ENCODE data around the gene MMAB. TPM values are rescaled to one million over a fixed set of nuclear protein-coding genes. Genes with fewer than 3 reads are reported as not detected.
"Not testable (repeated sequence)": the region's sequence is repeated elsewhere in the genome, so short reads cannot be mapped to it uniquely, and the experiment has no call there.

The MMAB gene
- total RNA-seq, 2 experiments from 2014 or later, result 36.0 to 38.0 TPM

DNA sequence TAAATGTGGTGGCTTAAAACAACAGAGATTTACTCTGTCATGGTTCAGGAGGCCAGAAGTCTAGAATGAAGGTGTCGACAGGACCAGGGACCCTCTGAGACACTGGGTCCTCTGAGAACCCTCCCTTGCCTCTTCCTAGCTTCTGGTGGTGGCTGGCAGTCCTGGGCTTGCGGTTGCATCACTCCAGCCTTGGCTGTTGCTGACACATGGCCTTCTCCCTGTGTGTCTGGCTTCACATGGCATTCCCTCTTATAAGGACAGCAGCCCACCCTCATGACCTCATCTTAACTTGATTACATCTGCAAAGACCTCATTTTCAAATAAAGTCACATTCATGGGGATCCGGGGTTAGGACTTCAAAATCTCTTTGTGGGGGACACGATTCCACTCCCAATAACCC is 37.2 kb upstream of the MMAB start:
- POLR2A ChIA-PET, result no interaction called here

DNA sequence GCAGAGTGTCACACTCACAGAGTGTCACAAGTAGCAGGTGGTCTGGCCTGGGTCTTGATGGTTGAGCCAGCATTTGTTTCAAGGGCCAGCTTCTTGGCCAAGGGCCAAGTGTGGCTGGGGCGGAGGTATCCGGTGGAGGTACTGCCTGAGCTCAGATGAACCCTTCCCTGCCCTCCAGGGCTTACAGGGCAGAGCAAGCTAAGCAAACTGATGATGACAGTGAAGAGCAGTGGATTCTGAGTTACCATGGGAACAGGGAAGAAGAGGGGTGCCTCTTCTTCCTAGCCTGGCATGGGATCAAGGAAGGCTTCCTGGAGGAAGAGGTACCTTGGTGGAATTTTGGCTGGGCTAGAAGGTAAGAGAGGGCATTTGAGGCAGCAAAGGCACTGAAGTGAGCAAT is 36.0 kb upstream of the MMAB start:
- Mint-ChIP-seq H3K27me3 (peaks cover 20% of the 10 kb centered on the region), H3K4me3 (no peak overlapping the region), H3K36me3 (ENCODE audit: low read depth) (no peaks in the 10 kb centered on the region), H3K9me3 (no peaks in the 10 kb centered on the region), H3K27ac (no peak overlapping the region), H3K4me1 (peaks cover 4% of the 10 kb centered on the region)
- ChIA-PET POLR2A (no interaction called here), CTCF (interaction anchor here (0.6 to 1.1 kb wide), 2 partner anchors 12 to 16 kb away, joined by 3 to 4 read pairs; no protein-coding TSS in a partner anchor)
- DNase-seq, result no peak

More for the DNA sequence above, 37.2 kb upstream of the MMAB start:
- no peaks in the 10 kb centered on the region for H3K9me3 Mint-ChIP-seq
- H3K4me1 Mint-ChIP-seq, result peaks cover 4% of the 10 kb centered on the region
- H3K36me3 Mint-ChIP-seq (ENCODE audit: low read depth), result no peaks in the 10 kb centered on the region
- DNase-seq, result no peak
- CTCF ChIA-PET, result no interaction called here
- H3K27me3 Mint-ChIP-seq, result peaks cover 24% of the 10 kb centered on the region
- H3K4me3 Mint-ChIP-seq, result no peak overlapping the region
- H3K27ac Mint-ChIP-seq, result no peak overlapping the region

DNA sequence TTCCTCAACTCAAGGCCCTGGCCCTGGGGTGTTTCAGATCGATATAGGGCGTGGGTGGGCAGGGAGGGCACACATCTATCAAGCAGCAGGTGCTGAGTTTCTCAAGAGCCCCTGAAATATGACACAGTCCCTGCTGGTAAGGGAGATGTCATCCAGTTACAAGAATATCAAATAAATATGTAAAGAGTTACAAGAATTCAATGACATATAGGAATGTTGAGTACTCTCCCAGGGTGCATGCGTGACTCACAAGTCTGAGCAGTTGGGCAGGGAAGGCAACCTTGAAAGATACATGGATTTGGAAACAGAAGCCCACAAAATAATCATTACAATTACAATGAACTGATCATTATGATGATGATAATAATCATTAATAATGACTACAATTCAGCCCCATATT is 35.5 kb upstream of the MMAB start:
- Mint-ChIP-seq H3K27me3 (peaks cover 20% of the 10 kb centered on the region), H3K4me3 (no peak overlapping the region), H3K36me3 (ENCODE audit: low read depth) (no peaks in the 10 kb centered on the region), H3K27ac (no peak overlapping the region), H3K4me1 (peaks cover 10% of the 10 kb centered on the region), H3K9me3 (no peaks in the 10 kb centered on the region)
- CTCF ChIA-PET, result interaction anchor here (0.6 to 1.1 kb wide), 2 partner anchors 11 to 16 kb away, joined by 3 to 4 read pairs; no protein-coding TSS in a partner anchor
- POLR2A ChIA-PET, result interaction anchor here (1.5 kb wide), 1 partner anchor 9 kb away, joined by 3 read pairs; no protein-coding TSS in a partner anchor
- no peak for DNase-seq

DNA sequence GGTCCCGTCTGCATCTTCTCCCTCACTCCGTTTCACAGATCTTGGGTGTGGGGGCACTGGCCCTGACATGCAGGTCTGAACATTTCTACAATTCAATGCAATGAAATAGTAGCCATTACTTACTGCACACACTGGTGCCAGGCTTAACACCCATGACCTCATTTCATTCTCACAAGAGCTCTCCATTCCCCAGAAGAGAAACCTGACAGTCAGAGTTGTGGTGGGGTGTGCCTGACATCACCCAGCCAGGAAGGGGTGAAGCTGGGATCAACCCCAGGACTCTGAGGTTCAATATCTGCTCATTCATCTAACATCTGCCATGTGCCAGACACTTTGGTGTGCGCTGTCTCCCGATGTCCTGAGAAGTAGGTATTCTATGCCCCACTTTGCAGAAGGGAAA is 35.0 kb upstream of the MMAB start:
- Mint-ChIP-seq H3K27ac (no peak overlapping the region), H3K36me3 (ENCODE audit: low read depth) (no peaks in the 10 kb centered on the region), H3K9me3 (no peaks in the 10 kb centered on the region), H3K27me3 (peaks cover 19% of the 10 kb centered on the region), H3K4me1 (peaks cover 15% of the 10 kb centered on the region), H3K4me3 (no peak overlapping the region)
- ChIA-PET CTCF (interaction anchor here (1.1 to 1.8 kb wide), 2 partner anchors 10 kb away, joined by 3 to 8 read pairs; no protein-coding TSS in a partner anchor), POLR2A (interaction anchor here (1.5 kb wide), 1 partner anchor 10 kb away, joined by 3 read pairs; no protein-coding TSS in a partner anchor)
- no peak for DNase-seq

DNA sequence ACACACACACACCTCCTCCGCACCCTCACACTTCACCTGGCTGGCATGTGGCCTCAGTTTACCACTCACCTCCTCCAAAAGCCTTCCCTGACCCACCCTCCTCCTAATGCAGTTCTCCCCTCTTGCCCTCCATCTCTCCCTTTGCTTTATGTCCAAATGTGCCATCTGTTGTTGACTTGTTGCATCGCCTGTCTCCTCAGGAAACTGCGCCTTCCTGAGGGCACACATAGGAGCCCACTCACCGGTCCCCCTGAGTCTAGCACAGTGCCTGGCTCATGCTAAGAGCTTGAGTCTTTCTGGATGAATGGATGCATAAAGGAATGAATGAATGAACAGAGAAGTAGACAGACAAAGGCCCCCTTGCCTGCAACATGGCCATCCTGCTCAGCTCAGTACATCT is 34.3 kb upstream of the MMAB start:
- no peak for DNase-seq
- H3K27ac Mint-ChIP-seq, result no peak overlapping the region
- peaks cover 15% of the 10 kb centered on the region for H3K27me3 Mint-ChIP-seq
- no peaks in the 10 kb centered on the region for H3K36me3 Mint-ChIP-seq (ENCODE audit: low read depth)
- no peaks in the 10 kb centered on the region for H3K9me3 Mint-ChIP-seq
- ChIA-PET CTCF (interaction anchor here (1.8 kb wide), 1 partner anchor 9 kb away, joined by 8 read pairs; no protein-coding TSS in a partner anchor), POLR2A (interaction anchor here (1.5 kb wide), 1 partner anchor 10 kb away, joined by 3 read pairs; no protein-coding TSS in a partner anchor)
- no peak overlapping the region for H3K4me3 Mint-ChIP-seq
- peaks cover 16% of the 10 kb centered on the region for H3K4me1 Mint-ChIP-seq

DNA sequence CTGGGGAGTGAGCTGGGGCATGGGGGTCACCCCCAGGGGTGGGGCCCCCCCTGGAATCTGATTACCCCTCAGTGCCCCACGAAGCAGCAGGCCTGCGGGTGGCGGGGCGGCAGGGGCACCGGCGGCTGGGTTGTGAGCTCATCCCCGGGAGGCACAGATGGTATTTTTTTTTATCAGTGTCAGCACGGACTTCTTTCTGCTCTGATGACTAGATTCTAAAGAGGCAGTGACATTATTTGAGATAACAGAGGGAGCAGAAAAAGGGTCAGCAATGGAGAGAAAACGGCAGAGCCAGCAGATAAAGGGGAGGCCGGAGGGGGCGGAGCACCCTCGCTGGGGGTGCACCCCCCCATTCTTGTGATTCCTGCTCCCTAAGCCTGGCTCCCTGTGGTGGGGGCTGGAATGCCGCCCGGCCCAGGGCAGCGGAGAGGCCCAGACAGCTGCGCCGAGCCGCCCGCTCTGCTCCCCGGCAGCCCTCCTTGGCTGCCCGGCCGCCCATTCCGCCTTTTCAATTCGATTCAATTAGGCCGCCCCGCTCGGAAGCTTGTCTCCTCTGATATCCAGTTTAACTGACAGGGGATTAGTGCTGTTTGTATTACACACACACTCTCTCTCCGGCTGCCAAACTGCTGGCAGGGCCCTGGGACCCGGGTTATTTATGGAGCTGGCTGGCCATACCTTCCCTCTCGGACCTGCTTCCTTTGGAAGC is 33.2 kb upstream of the MMAB start:
- Mint-ChIP-seq H3K36me3 (ENCODE audit: low read depth) (no peaks in the 10 kb centered on the region), H3K9me3 (no peaks in the 10 kb centered on the region), H3K4me1 (peaks cover 16% of the 10 kb centered on the region), H3K27me3 (peaks cover 13% of the 10 kb centered on the region), H3K27ac (no peak overlapping the region), H3K4me3 (no peak overlapping the region)
- POLR2A ChIA-PET, result no interaction called here
- DNase-seq, result no peak
- CTCF ChIA-PET, result interaction anchor here (0.6 to 1.8 kb wide), 2 partner anchors 8 to 11 kb away, joined by 3 to 8 read pairs; no protein-coding TSS in a partner anchor

DNA sequence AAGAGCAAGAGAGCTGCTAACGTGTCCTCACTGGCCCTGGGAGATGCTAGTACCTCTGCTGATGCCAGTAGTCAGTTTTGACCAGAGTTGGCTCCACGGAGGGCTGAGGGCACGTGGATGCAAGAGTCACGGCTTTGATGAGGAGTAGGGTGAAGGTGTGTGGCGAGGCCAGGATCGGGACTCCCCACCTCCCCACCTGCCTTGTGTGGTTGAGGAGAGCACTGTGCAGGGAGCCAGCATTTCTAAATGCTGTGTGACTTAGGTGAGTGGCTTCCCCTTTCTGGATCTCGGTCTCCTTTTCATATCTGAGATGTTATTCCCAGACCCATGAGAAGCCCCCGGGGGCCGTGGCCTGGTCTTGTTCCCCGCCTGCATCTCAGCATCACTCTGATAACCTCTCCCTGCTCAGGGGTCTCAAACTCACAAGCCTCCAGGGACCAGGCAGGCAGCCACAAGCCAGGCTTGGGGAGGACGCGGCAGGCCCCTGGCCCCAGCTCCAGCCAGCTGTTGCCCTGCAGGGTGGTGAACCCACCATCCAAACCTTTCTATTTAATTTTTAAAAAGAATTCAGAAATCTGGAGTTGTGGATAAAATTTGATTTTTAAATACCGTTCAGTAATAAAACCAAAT is 32.4 kb upstream of the MMAB start:
- Mint-ChIP-seq H3K4me1 (peaks cover 16% of the 10 kb centered on the region), H3K27me3 (peaks cover 9% of the 10 kb centered on the region), H3K36me3 (ENCODE audit: low read depth) (no peaks in the 10 kb centered on the region), H3K9me3 (no peaks in the 10 kb centered on the region), H3K27ac (no peak overlapping the region), H3K4me3 (no peak overlapping the region)
- no peak for DNase-seq
- ChIA-PET POLR2A (no interaction called here), CTCF (no interaction called here)

DNA sequence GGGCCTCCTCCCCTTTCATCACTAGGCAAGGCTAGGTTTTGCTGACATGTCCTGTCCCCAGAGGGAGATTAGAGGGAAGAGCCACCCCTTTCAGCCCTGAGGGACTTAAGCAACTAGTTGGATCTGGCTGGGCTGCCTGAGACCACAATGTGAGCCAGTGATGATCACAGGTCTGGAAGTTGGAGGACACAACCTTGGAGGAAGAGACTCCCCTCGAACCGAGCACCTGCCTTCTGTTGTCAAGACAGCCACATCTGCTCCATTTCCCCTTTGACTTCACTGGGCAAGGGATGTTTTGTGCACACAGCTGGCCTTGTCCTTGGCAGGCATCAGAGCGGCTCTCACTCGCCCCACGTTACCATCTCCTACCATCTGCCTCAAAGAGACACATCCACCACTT is 31.7 kb upstream of the MMAB start:
- ChIA-PET POLR2A (no interaction called here), CTCF (no interaction called here)
- Mint-ChIP-seq H3K36me3 (ENCODE audit: low read depth) (no peaks in the 10 kb centered on the region), H3K9me3 (no peaks in the 10 kb centered on the region), H3K4me1 (peaks cover 16% of the 10 kb centered on the region), H3K27ac (no peak overlapping the region), H3K27me3 (peaks cover 8% of the 10 kb centered on the region), H3K4me3 (no peak overlapping the region)
- DNase-seq, result no peak

DNA sequence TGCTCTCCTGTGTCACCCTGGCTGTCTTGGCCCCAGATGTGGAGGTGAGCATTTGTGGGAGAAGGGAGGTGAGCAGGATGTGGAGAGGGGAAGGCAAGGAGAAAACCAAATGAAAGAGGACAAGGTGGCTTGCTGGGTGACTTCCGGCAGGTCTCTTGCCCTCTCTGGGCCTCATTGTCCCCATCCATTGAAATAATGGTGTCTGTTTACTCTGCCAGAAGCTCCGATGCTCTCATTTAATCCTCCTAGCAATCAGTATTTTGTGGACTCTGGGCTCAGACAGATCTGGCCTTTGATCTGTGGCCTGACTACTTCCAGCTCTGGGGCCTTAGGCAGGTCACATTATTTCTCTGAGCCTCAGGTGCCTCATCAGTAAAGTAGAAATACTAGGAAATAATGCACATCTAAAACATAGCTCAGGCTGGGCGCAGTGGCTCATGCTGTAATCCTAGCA is 30.9 kb upstream of the MMAB start:
- ChIA-PET CTCF (interaction anchor here (1.6 kb wide), 1 partner anchor 9 kb away, joined by 4 read pairs; no protein-coding TSS in a partner anchor), POLR2A (no interaction called here)
- Mint-ChIP-seq H3K27me3 (peaks cover 4% of the 10 kb centered on the region), H3K4me3 (no peak overlapping the region), H3K36me3 (ENCODE audit: low read depth) (no peaks in the 10 kb centered on the region), H3K4me1 (peaks cover 16% of the 10 kb centered on the region), H3K27ac (no peak overlapping the region), H3K9me3 (no peaks in the 10 kb centered on the region)
- DNase-seq, result no peak

DNA sequence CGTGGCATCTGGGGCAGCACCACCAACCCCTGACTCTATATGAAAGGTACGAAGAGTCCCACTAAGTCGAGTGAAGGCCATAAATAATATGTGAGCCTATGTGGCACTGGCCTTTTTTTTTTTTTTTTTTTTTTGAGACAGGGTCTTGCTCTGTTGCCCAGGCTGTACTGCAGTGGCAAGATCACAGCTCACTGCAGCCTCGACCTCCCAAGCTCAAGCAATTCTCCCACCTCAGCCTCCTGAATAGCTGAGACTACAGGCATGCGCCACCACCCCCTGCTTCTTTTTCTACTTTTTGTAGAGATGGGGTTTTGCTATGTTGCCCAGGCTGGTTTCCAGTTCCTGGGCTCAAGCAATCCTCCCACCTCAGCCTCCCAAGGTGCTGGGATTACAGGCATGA is 28.8 kb upstream of the MMAB start:
- H3K4me3 Mint-ChIP-seq; H3K9me3 Mint-ChIP-seq; DNase-seq; H3K27me3 Mint-ChIP-seq; H3K36me3 Mint-ChIP-seq (ENCODE audit: low read depth); POLR2A ChIA-PET; H3K27ac Mint-ChIP-seq; CTCF ChIA-PET: not testable (repeated sequence)
- peaks cover 15% of the 10 kb centered on the region for H3K4me1 Mint-ChIP-seq

DNA sequence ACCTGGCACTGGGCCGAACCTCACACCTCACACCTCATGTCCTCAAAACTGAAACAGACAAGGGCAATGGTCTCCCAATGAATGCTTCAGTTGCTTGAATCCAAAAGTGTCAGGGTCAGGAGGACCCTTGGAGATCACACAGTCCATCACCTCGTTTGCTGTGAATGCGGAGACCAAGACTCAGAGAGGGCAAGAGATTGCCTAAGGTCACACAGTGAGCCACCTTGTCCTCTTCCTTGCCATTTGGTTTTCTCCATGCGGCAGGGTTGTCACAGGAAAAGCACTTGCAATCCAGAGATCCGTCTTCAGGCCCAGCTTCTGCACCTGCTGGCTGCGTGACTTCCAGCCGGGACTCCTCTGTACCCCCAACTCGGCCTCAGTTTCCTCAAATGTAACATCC is 28.3 kb upstream of the MMAB start:
- no peaks in the 10 kb centered on the region for H3K9me3 Mint-ChIP-seq
- ChIA-PET CTCF (interaction anchor here (0.6 kb wide), 1 partner anchor 454 kb away, joined by 3 read pairs; no protein-coding TSS in a partner anchor), POLR2A (no interaction called here)
- peaks cover 2% of the 10 kb centered on the region for H3K27me3 Mint-ChIP-seq
- peaks cover 15% of the 10 kb centered on the region for H3K4me1 Mint-ChIP-seq
- H3K4me3 Mint-ChIP-seq, result no peak overlapping the region
- H3K36me3 Mint-ChIP-seq (ENCODE audit: low read depth), result peaks cover 3% of the 10 kb centered on the region
- H3K27ac Mint-ChIP-seq, result no peak overlapping the region
- no peak for DNase-seq

DNA sequence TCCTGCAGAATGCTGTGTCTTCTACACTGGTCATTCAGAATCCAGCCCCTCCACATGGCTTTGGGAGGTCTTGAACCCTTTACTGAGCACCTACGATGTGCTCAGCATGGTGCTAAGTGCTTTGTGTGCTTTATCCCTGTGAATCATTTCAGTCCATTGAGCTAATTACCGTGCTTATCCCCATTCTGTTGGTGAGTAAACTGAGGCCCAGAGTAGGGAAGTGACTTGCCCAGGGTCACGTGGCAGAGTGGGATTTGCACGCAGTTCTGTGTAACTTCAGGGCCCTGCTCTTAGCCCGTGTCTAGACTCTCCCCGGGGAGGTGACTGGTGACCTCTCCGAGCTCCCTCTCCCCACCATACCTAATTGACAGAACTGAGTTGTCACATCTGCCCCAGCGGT is 27.7 kb upstream of the MMAB start:
- no peak overlapping the region for H3K27ac Mint-ChIP-seq
- ChIA-PET POLR2A (no interaction called here), CTCF (interaction anchor here (0.6 to 1.0 kb wide), 2 partner anchors 227 to 454 kb away, joined by 3 read pairs; no protein-coding TSS in a partner anchor)
- DNase-seq, result no peak
- H3K36me3 Mint-ChIP-seq (ENCODE audit: low read depth), result peaks cover 3% of the 10 kb centered on the region
- H3K9me3 Mint-ChIP-seq, result no peaks in the 10 kb centered on the region
- no peaks in the 10 kb centered on the region for H3K27me3 Mint-ChIP-seq
- H3K4me3 Mint-ChIP-seq, result no peak overlapping the region
- peaks cover 15% of the 10 kb centered on the region for H3K4me1 Mint-ChIP-seq

DNA sequence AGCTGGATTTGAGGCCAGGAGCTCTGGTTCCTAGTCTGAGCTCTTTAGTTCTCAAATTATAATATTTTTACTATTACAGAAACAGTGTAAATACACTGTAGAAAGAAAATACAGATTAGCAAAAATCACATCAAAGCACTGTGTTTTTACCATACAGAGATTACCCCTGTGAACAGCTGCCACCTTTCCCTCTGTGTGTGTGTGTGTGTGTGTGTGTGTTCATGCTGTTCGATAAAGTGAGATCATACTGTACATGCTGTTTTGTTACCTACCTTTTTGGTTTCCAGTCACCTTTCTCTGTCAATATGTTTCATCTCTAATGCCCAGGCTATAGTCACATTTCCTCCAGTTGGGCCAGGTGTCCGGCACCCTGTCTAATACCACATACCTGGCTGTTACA is 27.2 kb upstream of the MMAB start:
- no peaks in the 10 kb centered on the region for H3K9me3 Mint-ChIP-seq

More for the DNA sequence above, 27.2 kb upstream of the MMAB start:
- no peak overlapping the region for H3K27ac Mint-ChIP-seq
- H3K4me1 Mint-ChIP-seq, result peaks cover 20% of the 10 kb centered on the region
- DNase-seq, result no peak
- no peaks in the 10 kb centered on the region for H3K27me3 Mint-ChIP-seq
- ChIA-PET POLR2A (no interaction called here), CTCF (interaction anchor here (1.0 to 1.4 kb wide), 3 partner anchors 27 to 245 kb away, joined by 3 to 8 read pairs (median 5); partner anchors contain the start of genes MMAB and MVK)
- peaks cover 3% of the 10 kb centered on the region for H3K36me3 Mint-ChIP-seq (ENCODE audit: low read depth)
- H3K4me3 Mint-ChIP-seq, result no peak overlapping the region

Data from activated CD4-positive, alpha-beta memory T cell treated with anti-CD3 and anti-CD28 coated beads, Interleukin-2, amount 10 ng/mL, durations not matched to agents 7 days and 5 days (primary cell).